DOHH2 (cell line): ENCODE data around the gene PCNX2.
"Not testable (repeated sequence)": the region's sequence is repeated elsewhere in the genome, so short reads cannot be mapped to it uniquely, and the experiment has no call there.

Experiments used
- H3F3A ChIP-seq: fragments of 200-600 bp; sonication (generic), shearing (Covaris generic); 2 replicates; pipeline ENCODE4 v1.6.0; 2016; ENCODE audit warnings: antibody characterized with exemption, mild to moderate bottlenecking; ENCODE audit not compliant: control insufficient read depth, insufficient read depth
- H3K27ac ChIP-seq: fragments of 200-600 bp; sonication (generic); 2 replicates; pipeline ENCODE4 v1.5.1; 2014; ENCODE audit warnings: low read depth, mild to moderate bottlenecking, low read length, moderate library complexity
- H3K27me3 ChIP-seq: fragments of 200-600 bp; sonication (generic); 2 replicates; pipeline ENCODE4 v1.6.1; 2014; ENCODE audit warnings: mild to moderate bottlenecking, low read length, mixed read lengths; ENCODE audit not compliant: control insufficient read depth
- H3K36me3 ChIP-seq: fragments of 200-600 bp; sonication (generic); 2 replicates; pipeline ENCODE4 v1.6.1; 2014; ENCODE audit warnings: mild to moderate bottlenecking, low read length, moderate library complexity, mixed read lengths; ENCODE audit not compliant: control insufficient read depth
- H3K4me1 ChIP-seq: fragments of 200-600 bp; sonication (generic); 2 replicates; pipeline ENCODE4 v1.6.1; 2014; ENCODE audit warnings: mild to moderate bottlenecking, low read length, mixed read lengths; ENCODE audit not compliant: control insufficient read depth
- H3K4me2 ChIP-seq: fragments of 200-600 bp; sonication (generic); 2 replicates; pipeline ENCODE4 v1.6.0; 2014; ENCODE audit warnings: mild to moderate bottlenecking, low read length, moderate library complexity
- H3K4me3 ChIP-seq: fragments of 200-600 bp; sonication (generic); 2 replicates; pipeline ENCODE4 v1.5.1; 2014; ENCODE audit warnings: mild to moderate bottlenecking, low read length, mixed read lengths
- H3K79me2 ChIP-seq: fragments of 200-600 bp; sonication (generic); 2 replicates; pipeline ENCODE4 v1.6.1; 2014; ENCODE audit warnings: mild to moderate bottlenecking, low read length, mixed read lengths; ENCODE audit not compliant: control insufficient read depth
- H3K9me2 ChIP-seq: fragments of 200-600 bp; sonication (generic); replicated peaks from 2 replicates; pipeline ENCODE4 v1.6.1; 2014; ENCODE audit warnings: mild to moderate bottlenecking, low read length, mixed read lengths; ENCODE audit not compliant: control insufficient read depth
- H3K9me3 ChIP-seq: fragments of 200-600 bp; sonication (generic); 2 replicates; pipeline ENCODE4 v1.6.1; 2014; ENCODE audit warnings: antibody characterized with exemption, low read length, mixed read lengths; ENCODE audit not compliant: control insufficient read depth, insufficient read depth
- H4K20me1 ChIP-seq: fragments of 200-600 bp; sonication (generic); 2 replicates; pipeline ENCODE4 v1.6.0; 2014; ENCODE audit warnings: low read depth, mild to moderate bottlenecking, antibody characterized with exemption, low read length, moderate library complexity; ENCODE audit not compliant: control insufficient read depth, insufficient read depth
- CTCF ChIP-seq: fragments of 200-600 bp; sonication (generic); IDR thresholded peaks from one replicate; pipeline ENCODE4 v1.5.1; 2014; ENCODE audit warnings: antibody characterized with exemption, mild to moderate bottlenecking, low read depth, low read length; ENCODE audit not compliant: poor library complexity, severe bottlenecking
- EZH2phosphoT487 ChIP-seq: fragments of 200-600 bp; sonication (generic); IDR thresholded peaks from 2 replicates; pipeline ENCODE4 v1.6.1; 2017; ENCODE audit warnings: borderline replicate concordance, mild to moderate bottlenecking, antibody characterized with exemption, low read length, moderate library complexity, mixed read lengths

Gene PCNX2

GRCh38 chr1:233085566-233085965, 210.0 kb downstream of the PCNX2 start:
- Histone ChIP-seq H3K4me3 (no peak overlapping the region), H3K4me1 (peaks cover 8% of the 10 kb centered on the region), H3K9me2 (no peaks in the 10 kb centered on the region), H3F3A (no peaks in the 10 kb centered on the region), H3K36me3 (no peaks in the 10 kb centered on the region), H4K20me1 (no peaks in the 10 kb centered on the region), H3K27me3 (no peaks in the 10 kb centered on the region), H3K27ac (no peak overlapping the region), H3K9me3 (no peaks in the 10 kb centered on the region), H3K79me2 (no peaks in the 10 kb centered on the region), H3K4me2 (no peak overlapping the region)
- TF ChIP-seq EZH2phosphoT487, result no peak
- no peak for TF ChIP-seq CTCF

- Histone ChIP-seq H4K20me1 (no peaks in the 10 kb centered on the region), H3F3A (no peaks in the 10 kb centered on the region), H3K79me2 (no peaks in the 10 kb centered on the region), H3K27me3 (no peaks in the 10 kb centered on the region), H3K9me2 (no peaks in the 10 kb centered on the region), H3K36me3 (no peaks in the 10 kb centered on the region), H3K4me1 (peaks cover 8% of the 10 kb centered on the region), H3K27ac (no peak overlapping the region), H3K4me2 (no peak overlapping the region), H3K4me3 (no peak overlapping the region), H3K9me3 (no peaks in the 10 kb centered on the region)
- TF ChIP-seq CTCF (no peak), EZH2phosphoT487 (no peak)
Observed at GRCh38 chr1:233082778-233083550, 212.6 kb downstream of the PCNX2 start.

- H3K79me2 ChIP-seq, result no peaks in the 10 kb centered on the region
- H3K9me3 ChIP-seq, result no peaks in the 10 kb centered on the region
- H3K4me2 ChIP-seq, result no peak overlapping the region
- no peaks in the 10 kb centered on the region for H3K27me3 ChIP-seq
- H3K4me1 ChIP-seq, result peaks cover 8% of the 10 kb centered on the region
- no peaks in the 10 kb centered on the region for H4K20me1 ChIP-seq
- no peak overlapping the region for H3K27ac ChIP-seq
- H3K36me3 ChIP-seq, result no peaks in the 10 kb centered on the region
- H3K9me2 ChIP-seq, result no peaks in the 10 kb centered on the region
- H3F3A ChIP-seq, result no peaks in the 10 kb centered on the region
- TF ChIP-seq EZH2phosphoT487, result no peak
- no peak for TF ChIP-seq CTCF
- H3K4me3 ChIP-seq, result no peak overlapping the region
Observed at GRCh38 chr1:233081735-233082134, 213.8 kb downstream of the PCNX2 start.

- not testable (repeated sequence) for H3K79me2 ChIP-seq, H3K27ac ChIP-seq, H3K36me3 ChIP-seq, H3K4me2 ChIP-seq, H3K4me1 ChIP-seq, H3K27me3 ChIP-seq, H3F3A ChIP-seq, H3K9me3 ChIP-seq, H3K4me3 ChIP-seq, H4K20me1 ChIP-seq, H3K9me2 ChIP-seq
Observed at GRCh38 chr1:233080827-233081226, 214.7 kb downstream of the PCNX2 start.
